RWPE1 (cell line): ENCODE measurements around the gene DRD3.
A peak's percentile ranks its signal among the peaks of the same experiment; 100 is the strongest.

Experiments
- CTCF ChIA-PET: fragments of 350-600 bp; sonication (Branson Sonifier 250); formaldehyde crosslinking; extraction: SDS; loops from one replicate; lab custom pipeline; 2021; lab: Yijun Ruan, JAX
- POLR2A ChIA-PET: fragments of 400-600 bp; formaldehyde crosslinking; extraction: SDS; loops from one replicate; lab custom pipeline; 2020; ENCODE audit warnings: antibody characterized with exemption; ENCODE audit not compliant: low non-redundant PET; lab: Yijun Ruan, JAX
- DNase-seq: peaks from one replicate; pipeline ENCODE4 v3.0.0; 2012; ENCODE audit warnings: low spot score
- H3K27ac ChIP-seq: fragments of 450-650 bp; 2 replicates; pipeline ENCODE4 v1.5.1; 2017
- CTCF ChIP-seq: fragments of 450-650 bp; conservative IDR thresholded peaks from 2 replicates; pipeline ENCODE4 v1.5.1; 2017; ENCODE audit warnings: low read depth, mild to moderate bottlenecking

The DRD3 gene

GRCh38 chr3:114152519-114153151 lies 26.2 kb downstream of the DRD3 start:
- ChIA-PET POLR2A (no interaction called here), CTCF (interaction anchor here (0.5 kb wide), 1 partner anchor 944 kb away, joined by 3 read pairs; no protein-coding TSS in a partner anchor)
- DNase-seq = peak; percentile 64
- H3K27ac ChIP-seq = peak overlapping the region; percentile 83
- TF ChIP-seq CTCF = peak; percentile 93

- TF ChIP-seq CTCF = no peak
- H3K27ac ChIP-seq = no peak overlapping the region
- DNase-seq = no peak
- POLR2A ChIA-PET = no interaction called here
- CTCF ChIA-PET = interaction anchor here (0.5 kb wide), 1 partner anchor 313 kb away, joined by 3 read pairs; no protein-coding TSS in a partner anchor
These were observed 27.8 kb downstream of the DRD3 start for GRCh38 chr3:114151091-114151490.

- ChIA-PET CTCF (no interaction called here), POLR2A (no interaction called here)
- H3K27ac ChIP-seq = no peak overlapping the region
- DNase-seq = no peak
- TF ChIP-seq CTCF = no peak
These were observed 31.6 kb downstream of the DRD3 start for GRCh38 chr3:114147251-114147650.

GRCh38 chr3:114144909-114145688 lies 33.8 kb downstream of the DRD3 start:
- peak; percentile 63 for DNase-seq
- no peak overlapping the region for H3K27ac ChIP-seq
- TF ChIP-seq CTCF = no peak
- ChIA-PET POLR2A (no interaction called here), CTCF (no interaction called here)

GRCh38 chr3:114143817-114144216 lies 35.0 kb downstream of the DRD3 start:
- no peak for DNase-seq
- TF ChIP-seq CTCF = no peak
- ChIA-PET POLR2A (no interaction called here), CTCF (no interaction called here)
- no peak overlapping the region for H3K27ac ChIP-seq

- TF ChIP-seq CTCF = no peak
- CTCF ChIA-PET = no interaction called here
- no peak for DNase-seq
- H3K27ac ChIP-seq = no peak overlapping the region
- POLR2A ChIA-PET = no interaction called here
These were observed 39.0 kb downstream of the DRD3 start for GRCh38 chr3:114139836-114140235.
